ENCODE measurements around the gene HMMR. TPM values are rescaled to one million over a fixed set of nuclear protein-coding genes. Genes with fewer than 3 reads are reported as not detected.

Gene HMMR
- total RNA-seq, 6 experiments from 2014 or later: 0.11 to 3.0 (median 1.1) TPM

DNA sequence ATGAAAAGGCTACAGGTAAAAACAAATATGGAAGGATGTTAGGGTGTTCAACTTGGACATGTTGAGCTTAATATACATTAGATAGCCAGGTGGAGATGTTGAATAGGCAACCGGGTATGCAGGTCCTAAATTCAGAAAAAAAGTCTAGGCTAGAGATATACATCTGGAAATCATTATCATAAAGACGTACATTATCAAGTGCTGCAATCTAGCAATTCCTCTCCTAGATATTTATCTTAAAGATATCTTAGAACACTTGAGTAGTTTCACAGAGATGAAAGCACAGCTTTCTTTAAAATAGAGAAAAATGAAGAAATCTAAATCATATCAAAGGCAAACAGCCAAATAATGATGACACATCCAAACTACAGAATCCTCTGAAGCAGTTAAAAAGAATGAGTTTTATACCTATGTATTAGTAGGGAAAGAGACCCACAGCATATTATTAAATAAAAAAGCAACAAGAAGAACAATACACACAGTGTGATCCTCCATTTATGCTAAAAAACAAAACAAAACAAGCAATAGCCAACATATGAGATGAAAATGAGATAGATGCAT, 4.3 kb upstream of the HMMR start:
- no peaks in the 10 kb centered on the region for H3K27me3 ChIP-seq
- DNase-seq (no peak), ATAC-seq (no peak)
- WGBS (ENCODE audit: insufficient coverage, low coverage, low lambda C conversion rate, missing lambda C conversion rate): 97% methylated on average over 2 of the region's 2 CpGs
- intact Hi-C loops (cut with DNase I): no loop called here
- TF ChIP-seq POLR2A (IDR thresholded peaks at IDR 0.05) (no peak), CTCF (IDR thresholded peaks at IDR 0.05) (no peak)
- no peak overlapping the region for H3K27ac ChIP-seq
- peaks cover 0 to 21% (median 3%) of the 10 kb centered on the region in 4 donors for H3K4me1 ChIP-seq
- no peak overlapping the region for H3K4me3 ChIP-seq
- no peaks in the 10 kb centered on the region for H3K9me3 ChIP-seq
- H3K36me3 ChIP-seq: peaks cover 0 to 9% (median 0%) of the 10 kb centered on the region in 4 donors

GRCh38 chr5:163456840-163457239, 3.6 kb upstream of the HMMR start:
- no peak overlapping the region for H3K27ac ChIP-seq
- no peaks in the 10 kb centered on the region for H3K27me3 ChIP-seq
- no peak for ATAC-seq
- no peaks in the 10 kb centered on the region for H3K9me3 ChIP-seq
- intact Hi-C loops (cut with DNase I): no loop called here
- DNase-seq: no peak
- peaks cover 0 to 23% (median 3%) of the 10 kb centered on the region in 4 donors for H3K4me1 ChIP-seq
- peaks cover 0 to 9% (median 0%) of the 10 kb centered on the region in 4 donors for H3K36me3 ChIP-seq
- WGBS (ENCODE audit: insufficient coverage, low coverage, low lambda C conversion rate, missing lambda C conversion rate): 93% methylated on average over 7 of the region's 7 CpGs
- TF ChIP-seq POLR2A (IDR thresholded peaks at IDR 0.05): no peak
- no peak for TF ChIP-seq CTCF (IDR thresholded peaks at IDR 0.05)
- H3K4me3 ChIP-seq: no peak overlapping the region

GRCh38 chr5:163458778-163459385, 1.6 kb upstream of the HMMR start:
- H3K36me3 ChIP-seq: peaks cover 0 to 2% (median 0%) of the 10 kb centered on the region in 4 donors
- H3K9me3 ChIP-seq: no peaks in the 10 kb centered on the region
- peak overlapping the region; percentile 66 to 89 (median 78) for H3K4me3 ChIP-seq
- no peaks in the 10 kb centered on the region for H3K27me3 ChIP-seq
- WGBS (ENCODE audit: insufficient coverage, low coverage, low lambda C conversion rate, missing lambda C conversion rate): 23% methylated on average over 6 of the region's 6 CpGs
- DNase-seq (no peak), ATAC-seq (no peak)
- intact Hi-C loops (cut with DNase I): no loop called here
- TF ChIP-seq CTCF (IDR thresholded peaks at IDR 0.05) (no peak), POLR2A (IDR thresholded peaks at IDR 0.05) (no peak)
- H3K27ac ChIP-seq: peak overlapping the region; percentile 95 to 99 (median 96)
- peaks cover 0 to 23% (median 3%) of the 10 kb centered on the region in 4 donors for H3K4me1 ChIP-seq

- H3K4me1 ChIP-seq: peaks cover 0 to 23% (median 3%) of the 10 kb centered on the region in 4 donors
- DNase-seq (no peak), ATAC-seq (peak in 2 of 4 donors; percentile 7 to 21)
- H3K27ac ChIP-seq: peak overlapping the region; percentile 95 to 99 (median 96)
- WGBS (ENCODE audit: insufficient coverage, low coverage, low lambda C conversion rate, missing lambda C conversion rate): 0% methylated on average over 12 of the region's 12 CpGs
- TF ChIP-seq POLR2A (IDR thresholded peaks at IDR 0.05) (no peak), CTCF (IDR thresholded peaks at IDR 0.05) (no peak)
- intact Hi-C loops (cut with DNase I): no loop called here
- H3K4me3 ChIP-seq: peak overlapping the region; percentile 66 to 89 (median 78)
- no peaks in the 10 kb centered on the region for H3K9me3 ChIP-seq
- no peaks in the 10 kb centered on the region for H3K36me3 ChIP-seq
- no peaks in the 10 kb centered on the region for H3K27me3 ChIP-seq
Observed at GRCh38 chr5:163459462-163459818, 992 bp upstream of the HMMR start.
